HG03066 (cell line): ENCODE data around the gene WRNIP1.
A peak's percentile ranks its signal among the peaks of the same experiment; 100 is the strongest.
"Not testable (repeated sequence)": the region's sequence is repeated elsewhere in the genome, so short reads cannot be mapped to it uniquely, and the experiment has no call there.

Source experiments
- ATAC-seq: cut with Tn5 transposase; IDR thresholded peaks from one replicate; pipeline ENCODE4 v1.9.1; 2021; ENCODE audit warnings: low read depth; ENCODE audit not compliant: unreplicated experiment

The WRNIP1 gene

DNA sequence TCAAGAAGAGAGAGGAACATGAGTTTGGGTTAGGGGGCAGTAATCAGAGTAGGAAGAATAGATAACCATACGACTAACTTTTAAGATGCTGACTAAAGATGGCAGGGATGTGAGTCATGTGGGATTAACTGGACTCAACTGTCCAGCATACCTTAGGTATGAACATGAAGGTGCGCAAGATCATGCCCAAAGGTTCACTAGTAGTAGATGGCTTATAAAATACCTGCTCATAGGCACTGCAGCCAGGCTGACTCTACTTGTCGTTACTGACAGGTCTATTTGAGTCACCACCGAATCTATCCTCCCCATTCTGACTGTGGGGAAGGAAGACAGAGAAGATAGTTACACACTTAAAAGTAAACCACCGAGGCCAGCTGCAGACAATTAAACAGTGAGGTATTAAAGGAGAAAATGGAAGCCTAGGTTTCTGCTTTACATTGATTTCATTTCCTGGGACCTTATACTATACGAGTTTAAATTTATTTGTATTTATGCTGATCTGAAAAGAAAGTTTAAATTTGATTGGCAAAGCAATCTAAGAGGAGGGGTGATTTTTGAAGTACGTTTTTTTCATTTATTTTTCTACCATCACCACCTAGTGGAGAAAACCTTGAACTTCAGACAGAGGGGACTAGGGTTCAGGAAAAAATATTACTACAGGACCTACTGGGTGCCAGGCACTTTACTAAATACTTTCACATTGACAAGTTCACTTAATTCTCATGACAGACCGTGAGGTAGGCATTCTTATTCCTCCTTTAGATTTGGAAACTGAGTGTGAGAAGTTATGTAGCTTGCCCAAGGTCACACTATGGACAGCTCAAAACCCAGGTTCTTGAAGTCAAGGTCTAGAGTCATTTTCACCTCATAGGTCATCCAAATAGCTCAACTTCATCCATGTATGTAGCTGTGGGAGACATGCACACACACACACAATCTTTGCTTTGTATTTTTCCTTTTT lies 4.0 kb upstream of the WRNIP1 start:
- ATAC-seq, result no peak

DNA sequence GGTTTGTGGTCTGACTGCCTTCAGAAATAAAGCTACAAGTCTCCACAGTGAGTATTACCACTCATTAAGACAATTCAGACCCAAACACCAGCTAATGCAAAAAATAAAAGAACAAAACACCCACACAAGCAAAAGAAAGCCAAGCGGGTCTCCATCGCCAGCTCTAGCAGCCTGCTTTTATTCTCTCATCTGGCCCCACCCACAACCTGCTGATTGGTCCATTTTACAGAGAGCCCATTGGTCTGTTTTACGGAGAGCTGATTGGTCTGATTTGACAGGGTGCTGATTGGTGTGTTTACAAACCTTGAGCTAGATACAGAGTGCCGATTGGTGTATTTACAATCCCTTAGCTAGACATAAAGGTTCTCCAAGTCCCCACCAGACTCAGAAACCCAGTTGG lies 2.3 kb upstream of the WRNIP1 start:
- ATAC-seq, result not testable (repeated sequence)

DNA sequence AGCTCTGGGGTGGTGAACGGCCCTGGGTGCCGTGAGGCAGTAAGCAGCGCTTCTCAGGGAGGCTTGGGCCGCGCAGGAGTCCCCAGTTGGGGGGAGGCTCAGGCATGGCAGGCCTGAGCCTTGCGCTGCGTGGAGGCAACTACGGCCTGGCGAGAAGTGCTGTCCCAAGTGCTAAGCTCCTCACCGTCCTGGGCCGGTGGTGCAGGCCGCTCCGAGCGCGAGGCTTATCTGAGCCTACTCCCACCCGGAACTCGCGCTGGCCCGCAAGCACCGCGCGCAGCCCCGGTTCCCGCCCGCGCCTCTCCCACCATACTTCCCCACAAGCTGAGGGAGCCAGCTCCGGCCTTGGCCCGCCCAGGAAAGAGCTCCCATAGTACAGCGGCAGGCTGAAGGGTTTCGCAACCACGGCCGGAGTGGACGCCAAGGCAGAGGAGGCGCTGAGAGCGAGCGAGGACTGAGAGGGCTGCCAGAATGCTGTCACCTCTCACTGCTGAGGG lies 1.8 kb upstream of the WRNIP1 start:
- no peak for ATAC-seq

DNA sequence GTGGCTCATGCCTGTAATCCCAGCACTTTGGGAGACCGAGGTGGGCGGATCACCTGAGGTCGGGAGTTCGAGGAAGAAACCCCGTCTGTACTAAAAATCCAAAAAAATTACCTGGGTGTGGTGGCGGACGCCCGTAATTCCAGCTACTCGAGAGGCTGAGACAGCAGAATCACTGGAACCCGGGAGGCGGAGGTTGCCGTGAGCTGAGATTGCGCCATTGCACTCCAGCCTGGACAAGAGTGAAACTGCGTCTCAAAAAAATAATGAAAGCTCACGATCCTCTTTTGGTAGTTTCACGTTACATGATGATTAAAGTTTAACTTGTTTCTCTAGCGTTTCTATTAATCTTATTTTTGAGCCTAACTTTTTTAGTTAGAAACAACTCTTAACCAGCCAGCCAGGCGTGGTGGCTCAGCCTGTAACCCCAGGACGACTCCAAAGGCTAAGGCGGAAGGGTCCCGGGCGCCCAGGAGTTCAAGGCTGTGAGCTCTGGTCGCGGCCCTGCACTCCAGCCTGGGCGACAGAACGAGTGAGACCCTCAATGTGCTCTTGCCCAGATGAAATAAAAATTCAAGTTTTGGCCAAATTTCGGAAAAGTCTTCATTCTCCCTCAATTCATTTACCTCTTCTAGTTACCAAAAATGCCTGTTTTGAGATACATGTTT lies 1.2 kb upstream of the WRNIP1 start:
- no peak for ATAC-seq

DNA sequence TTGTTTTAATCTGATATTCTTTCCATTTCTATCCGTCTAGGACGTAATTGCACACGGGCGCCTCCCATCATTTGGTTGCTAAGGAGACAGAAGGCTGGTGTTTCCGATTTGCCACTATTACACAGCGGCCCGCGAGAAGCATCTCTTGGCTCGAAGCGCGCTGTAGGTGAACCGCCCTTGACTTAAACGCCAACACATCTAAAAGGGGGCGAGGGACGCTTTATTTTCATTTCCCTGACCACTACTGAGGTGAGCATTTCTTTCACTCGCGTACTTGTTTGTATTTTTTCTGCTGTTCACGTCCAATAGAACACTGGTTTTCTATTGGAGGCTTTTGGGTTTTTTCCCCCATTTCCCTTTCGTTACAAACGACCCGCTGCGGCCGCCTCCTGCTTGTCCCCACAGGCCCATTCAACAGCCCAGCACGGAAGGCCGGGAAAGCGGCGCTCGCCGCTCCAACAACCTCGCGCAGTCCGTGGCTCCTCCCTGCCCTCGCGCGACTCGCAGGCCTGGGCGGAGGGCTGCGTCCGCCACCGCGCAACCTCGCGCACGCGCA lies 505 bp upstream of the WRNIP1 start:
- peak; percentile 58 for ATAC-seq

DNA sequence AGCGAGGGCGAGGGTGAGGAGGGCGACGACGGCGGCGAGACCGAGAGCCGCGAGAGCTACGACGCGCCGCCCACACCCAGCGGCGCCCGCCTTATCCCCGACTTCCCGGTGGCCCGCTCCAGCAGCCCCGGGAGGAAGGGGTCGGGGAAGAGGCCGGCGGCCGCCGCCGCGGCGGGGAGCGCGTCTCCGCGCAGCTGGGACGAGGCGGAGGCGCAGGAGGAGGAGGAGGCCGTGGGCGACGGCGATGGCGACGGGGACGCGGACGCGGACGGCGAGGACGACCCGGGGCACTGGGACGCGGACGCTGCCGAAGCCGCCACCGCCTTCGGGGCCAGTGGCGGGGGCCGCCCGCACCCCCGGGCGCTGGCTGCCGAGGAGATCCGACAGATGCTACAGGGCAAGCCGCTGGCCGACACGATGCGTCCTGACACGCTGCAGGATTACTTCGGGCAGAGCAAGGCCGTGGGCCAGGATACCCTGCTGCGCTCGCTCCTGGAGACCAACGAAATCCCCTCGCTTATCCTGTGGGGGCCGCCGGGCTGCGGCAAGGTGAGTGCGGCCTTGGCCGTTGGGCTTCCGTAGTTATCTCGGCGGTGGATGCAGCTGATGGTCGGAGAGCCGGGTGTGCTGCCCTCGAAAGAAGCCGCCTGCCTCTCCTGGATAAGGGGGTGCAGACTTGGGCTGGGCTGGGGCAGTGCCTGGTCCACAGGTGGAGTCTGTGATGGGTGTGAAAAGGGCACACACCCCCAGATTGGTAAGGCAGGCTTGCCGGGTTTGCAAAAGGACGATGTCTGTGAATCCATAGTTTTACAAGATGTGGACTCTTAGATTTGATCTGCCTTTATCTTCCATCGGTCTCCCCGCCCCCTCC lies 938 bp downstream of the WRNIP1 start:
- ATAC-seq, result no peak

DNA sequence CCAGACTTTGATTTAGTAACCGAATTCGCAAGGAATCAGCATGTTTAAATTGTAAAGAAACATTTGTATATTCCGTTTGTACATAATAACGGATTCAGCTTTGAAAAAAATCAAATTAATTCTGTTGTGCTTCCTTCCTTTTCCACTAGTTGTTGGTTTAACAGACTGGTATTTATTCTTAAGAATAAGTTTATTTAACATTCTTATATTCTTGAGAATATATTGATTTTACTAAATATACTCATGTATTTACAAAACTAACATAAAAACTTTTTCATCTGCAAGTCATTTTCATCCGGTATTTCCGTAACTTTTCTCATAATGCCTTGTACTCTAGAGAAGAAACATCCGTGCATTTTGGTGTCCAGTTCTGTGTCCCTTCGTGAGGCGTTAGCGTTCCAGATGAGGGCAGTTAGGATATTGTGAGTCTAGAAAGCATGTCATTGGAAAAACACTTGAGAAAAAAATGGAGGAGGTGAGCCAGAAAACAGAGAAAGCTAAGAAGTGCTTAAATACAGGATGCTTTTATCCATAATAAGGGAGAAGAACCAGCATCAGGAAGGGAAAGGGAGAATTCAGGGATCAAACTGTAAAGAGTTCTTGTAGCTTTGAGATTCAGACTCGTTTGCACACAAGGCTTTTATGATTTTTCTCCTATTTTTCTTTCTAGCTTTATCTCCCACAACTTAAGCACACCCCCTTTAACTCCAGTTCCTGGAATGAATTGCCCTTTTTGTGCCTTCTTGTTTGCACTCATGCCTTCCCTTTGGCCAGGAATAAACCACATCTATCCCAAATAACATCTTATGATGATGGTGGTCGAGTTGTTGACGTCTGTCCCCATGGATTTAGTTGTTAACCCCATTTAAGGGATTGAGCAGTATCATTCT lies 1.8 kb downstream of the WRNIP1 start:
- no peak for ATAC-seq

DNA sequence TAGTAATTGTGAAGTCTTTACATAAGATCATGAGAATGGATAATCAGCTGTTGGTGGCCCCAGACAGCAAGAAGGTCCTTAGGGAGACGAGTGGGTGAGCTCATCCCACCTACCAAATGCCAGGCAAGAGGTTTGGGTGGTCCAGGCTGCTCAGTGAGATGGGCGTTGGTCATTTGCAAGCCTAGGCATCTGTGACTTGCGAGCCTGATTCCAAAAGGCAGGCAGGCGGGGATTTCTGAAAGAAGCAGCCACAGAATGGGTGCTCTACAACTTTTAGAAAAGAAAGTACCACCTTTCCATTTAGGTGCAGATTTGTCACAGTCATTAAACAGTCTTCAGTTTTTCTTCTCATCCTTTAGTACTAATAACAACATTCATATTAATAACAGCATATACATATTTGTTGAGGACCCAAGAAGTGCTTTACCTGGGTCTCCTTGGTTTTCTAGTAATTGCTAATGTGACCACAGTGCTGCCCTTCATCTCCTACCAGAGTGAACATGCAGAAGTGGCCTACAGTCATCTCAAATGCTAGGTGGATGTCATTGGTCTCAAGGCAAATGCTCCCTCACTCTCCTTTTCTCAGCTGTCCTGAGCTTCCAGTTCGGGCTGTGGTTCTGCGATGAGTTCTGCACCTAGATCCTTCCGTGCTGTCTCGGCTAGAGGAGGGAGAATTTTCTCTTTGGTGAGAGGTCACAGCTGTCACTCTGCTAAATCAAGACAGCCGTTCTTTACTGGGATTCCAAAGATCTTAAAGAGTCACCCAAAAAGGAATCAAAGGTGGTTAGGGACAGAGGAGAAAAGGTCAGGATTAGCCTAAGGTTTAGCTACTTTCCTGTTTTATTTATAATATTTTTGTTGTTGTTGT lies 2.7 kb downstream of the WRNIP1 start:
- no peak for ATAC-seq

DNA sequence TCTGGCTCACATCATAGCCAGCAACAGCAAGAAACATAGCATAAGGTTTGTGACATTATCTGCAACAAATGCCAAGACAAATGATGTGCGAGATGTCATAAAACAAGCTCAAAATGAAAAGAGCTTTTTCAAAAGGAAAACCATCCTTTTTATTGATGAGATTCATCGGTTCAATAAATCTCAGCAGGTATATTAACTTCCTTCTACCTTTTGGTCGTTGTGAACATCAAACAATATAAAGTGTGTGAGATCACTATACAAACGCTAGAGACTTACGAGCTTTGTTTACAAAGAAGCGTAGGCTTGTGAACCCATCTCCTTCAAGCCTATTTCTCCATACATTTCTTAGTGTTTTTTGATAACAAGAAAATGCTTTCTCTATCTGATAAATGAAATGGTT lies 3.5 kb downstream of the WRNIP1 start:
- ATAC-seq, result no peak

DNA sequence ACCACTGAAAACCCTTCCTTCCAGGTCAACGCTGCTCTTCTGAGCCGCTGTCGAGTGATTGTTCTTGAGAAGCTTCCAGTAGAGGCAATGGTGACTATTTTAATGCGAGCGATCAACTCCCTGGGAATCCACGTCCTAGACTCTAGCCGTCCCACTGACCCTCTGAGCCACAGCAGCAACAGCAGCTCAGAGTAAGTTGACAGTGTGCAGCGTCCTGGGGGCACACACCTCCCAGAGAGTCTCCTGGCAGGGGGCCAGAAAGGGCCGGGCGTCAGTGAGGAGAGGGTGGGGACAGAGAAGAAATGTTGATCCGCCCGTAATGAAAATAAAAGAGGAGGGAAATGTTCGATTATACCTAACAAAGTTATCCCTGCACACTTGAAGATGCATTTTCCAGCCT lies 5.0 kb downstream of the WRNIP1 start:
- ATAC-seq, result no peak

DNA sequence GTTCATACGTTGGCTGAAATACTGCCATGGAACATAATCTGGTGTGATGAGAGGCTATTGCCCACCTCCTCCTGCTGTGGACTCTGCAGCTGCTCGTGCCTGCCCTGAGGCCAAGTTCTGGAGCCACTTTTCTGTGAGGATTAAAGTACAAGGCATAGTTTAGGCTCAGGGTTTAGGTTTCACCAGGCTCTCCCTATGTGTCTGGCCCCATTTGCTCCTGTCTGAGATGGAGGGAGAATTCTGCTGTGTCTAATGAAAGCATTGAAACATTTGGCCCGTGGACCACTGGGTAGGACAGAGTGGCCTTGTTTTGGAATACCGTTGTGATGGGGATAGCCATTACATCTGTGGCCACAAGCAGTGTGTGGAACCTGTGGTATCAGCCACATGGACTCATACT lies 5.9 kb downstream of the WRNIP1 start:
- ATAC-seq, result no peak

DNA sequence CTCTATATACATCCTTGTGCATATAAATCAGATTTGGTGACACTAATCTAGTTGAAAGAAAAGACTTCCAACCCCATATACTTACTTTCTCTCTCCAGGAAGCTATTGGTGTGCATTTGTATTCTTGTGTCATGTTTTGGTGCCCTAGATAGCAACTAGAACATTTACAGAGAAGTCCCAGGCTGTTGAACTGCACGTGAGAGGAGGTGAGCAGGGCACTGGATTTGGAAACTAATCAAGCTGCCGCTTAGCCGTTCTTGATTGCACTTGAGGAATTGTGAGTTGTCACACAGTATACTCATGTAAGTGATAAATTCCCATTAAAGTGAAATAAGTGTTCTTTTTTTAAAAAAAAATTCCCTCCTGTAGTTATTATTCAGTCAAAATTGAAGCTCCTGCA lies 7.6 kb downstream of the WRNIP1 start:
- ATAC-seq, result no peak

DNA sequence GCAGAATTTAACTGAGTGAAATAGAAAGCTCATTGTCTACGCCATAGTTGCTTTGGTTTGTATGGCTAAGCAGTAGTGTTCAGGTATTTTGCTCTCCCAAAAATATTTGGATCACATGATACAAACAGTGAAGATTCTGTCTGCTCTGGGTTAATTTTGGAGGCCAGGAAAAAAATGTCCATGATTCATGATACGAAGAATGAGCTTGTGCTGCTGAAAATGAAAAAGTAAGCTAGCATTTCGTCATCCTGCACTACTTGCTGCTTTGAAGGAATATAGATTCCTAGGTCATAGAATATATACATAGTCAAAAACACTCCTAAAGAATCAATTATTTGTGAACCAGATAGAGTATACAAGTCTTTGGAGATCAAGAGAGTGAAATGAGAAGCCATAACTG lies 8.3 kb downstream of the WRNIP1 start:
- no peak for ATAC-seq

DNA sequence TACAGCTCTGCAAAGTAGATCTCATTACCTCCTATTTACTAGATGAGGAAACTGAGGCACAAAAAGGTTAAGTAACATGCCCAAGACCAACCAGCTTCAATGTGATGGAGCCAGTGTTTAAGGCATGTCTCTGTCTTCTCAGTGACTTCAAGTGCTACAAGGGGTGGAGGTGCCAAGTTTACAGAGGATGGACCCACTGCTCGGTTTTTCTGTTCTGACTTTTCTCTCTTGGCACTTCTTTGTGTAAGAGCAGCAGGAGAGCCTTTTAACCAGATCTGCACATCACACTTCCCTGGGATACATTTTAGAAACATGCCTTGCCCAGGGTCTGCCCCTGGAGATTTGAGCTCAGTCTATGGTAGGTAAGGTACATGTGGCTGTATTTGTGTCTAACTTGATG lies 9.8 kb downstream of the WRNIP1 start:
- ATAC-seq, result no peak

DNA sequence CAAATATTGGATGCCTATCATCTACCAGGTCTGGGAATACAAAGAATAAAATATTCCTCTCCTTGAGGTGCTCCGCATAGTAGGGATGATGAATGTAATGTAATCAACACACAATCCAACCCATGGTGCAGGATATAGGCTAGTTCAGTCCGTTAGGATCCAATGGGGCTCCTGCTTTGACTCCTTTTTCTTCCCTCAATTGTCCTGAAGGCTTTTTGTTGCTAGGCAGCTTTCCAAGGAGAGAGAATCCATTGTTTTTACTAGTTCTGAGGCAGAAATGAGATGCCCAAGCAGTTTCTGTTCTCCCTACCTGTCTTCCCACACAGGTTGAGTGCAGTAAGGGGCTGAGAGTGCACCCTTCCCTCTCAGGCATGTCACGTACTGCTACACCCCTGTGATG lies 12.1 kb downstream of the WRNIP1 start:
- ATAC-seq, result no peak

DNA sequence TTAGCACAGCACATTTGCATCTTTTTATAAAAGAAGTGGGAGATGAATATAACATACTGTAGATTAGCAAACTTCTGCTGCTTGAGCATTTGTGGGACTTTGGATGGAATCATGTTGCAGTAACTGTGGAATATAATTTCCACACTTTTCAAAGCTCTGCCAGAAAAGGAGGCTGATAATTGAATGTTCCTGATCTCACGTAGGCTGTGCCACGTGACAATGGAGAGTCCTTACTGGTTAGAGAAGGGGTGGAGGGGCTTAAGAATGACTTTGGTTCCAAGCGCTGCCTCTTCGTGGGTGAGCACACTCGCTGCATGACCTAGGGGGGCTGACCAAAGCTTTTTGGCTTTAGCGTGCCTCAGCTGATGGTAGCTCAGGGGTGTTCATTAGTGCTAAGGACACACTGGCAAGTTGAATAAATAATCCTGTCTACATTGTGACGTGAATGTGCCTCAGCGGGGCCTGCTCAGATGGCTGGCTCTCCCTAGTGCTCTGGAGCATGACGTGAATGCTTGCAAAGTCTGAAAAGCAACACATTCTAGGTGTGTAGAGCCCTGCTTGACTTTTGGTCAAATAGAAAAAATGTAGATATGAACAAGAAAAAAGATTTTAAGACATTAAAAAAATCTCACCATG lies 15.0 kb downstream of the WRNIP1 start:
- ATAC-seq, result no peak

DNA sequence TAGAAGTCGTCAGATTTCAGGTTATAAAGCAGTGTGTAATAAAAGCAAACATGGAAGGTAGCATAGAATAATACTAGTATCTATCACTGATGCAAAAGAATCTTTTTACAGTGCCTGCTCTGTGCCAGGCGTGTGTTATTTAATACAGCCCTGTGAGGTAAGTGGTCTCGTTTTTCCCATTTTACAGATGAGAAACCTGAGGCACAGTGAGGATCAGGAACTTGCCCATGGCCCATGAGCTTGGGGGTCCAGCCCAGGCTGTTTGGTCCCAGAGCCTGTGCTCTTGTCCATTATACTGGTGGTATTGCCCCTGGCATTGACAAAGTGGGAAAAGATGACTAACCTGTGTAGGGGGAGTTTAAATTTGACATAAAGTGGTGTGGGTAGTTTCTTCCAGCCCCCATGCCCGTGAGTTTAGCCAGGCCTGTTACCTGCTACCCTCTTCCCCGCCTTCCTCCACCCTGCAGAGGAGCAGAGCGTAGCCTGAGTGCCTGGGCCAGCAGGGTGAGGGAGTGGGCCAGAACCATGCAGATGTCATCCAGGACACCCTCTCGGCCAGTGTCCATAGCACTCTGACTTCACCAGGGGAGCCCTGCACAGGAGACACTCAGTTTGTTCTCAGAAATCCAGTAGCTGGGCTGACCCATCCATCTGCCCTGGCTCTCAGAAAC lies 16.6 kb downstream of the WRNIP1 start:
- no peak for ATAC-seq

DNA sequence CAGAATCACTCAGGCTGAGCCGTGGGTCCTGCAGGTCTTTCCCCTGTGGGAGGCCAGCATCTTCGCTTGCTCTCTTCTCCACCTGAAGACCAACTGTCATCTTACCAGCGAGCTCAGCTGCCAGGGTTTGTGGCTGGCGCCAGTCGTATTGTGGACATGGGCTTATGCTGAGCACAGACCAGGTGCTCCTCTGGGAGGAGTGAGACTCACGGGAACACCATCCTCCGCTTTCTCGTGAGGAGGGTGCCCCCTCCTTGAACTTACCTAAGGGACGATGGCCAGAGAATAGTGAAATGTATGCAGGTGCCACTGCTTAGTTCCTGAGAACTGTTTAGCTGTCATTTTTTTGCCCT lies 17.1 kb downstream of the WRNIP1 start:
- ATAC-seq, result no peak
